ENCODE data around the gene ARID3C. TPM values are rescaled to one million over a fixed set of nuclear protein-coding genes. Genes with fewer than 3 reads are reported as not detected.
A peak's percentile ranks its signal among the peaks of the same experiment; 100 is the strongest.

ARID3C gene

DNA sequence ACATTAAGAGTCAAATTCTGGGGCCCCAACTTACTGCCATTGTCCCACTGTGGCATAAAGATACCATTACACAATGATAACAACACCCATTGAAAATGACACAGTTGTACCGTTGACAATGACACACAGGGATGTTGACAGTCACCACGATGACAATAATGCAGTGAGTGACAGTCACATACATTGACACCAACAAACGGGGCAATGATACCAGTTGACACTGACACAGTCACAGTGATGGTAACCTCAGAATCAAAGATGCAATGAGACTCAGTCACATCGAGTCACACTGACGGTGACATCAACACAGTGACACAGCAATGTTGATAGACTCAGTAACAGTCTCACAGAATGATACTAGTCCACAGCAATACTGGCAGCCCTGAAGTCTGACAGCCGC, 56.2 kb downstream of the ARID3C start:
- no peak for DNase-seq
- H3K27ac ChIP-seq (ENCODE audit: low read length, poor library complexity, severe bottlenecking) = no peak overlapping the region
- H2AK5ac ChIP-seq (ENCODE audit: low read length, severe bottlenecking) = no peak overlapping the region
- H2BK15ac ChIP-seq (ENCODE audit: low read depth, poor library complexity, severe bottlenecking) = no peak overlapping the region
- H4K91ac ChIP-seq (ENCODE audit: low read length) = no peak overlapping the region
- no peaks in the 10 kb centered on the region for H3K36me3 ChIP-seq (ENCODE audit: control insufficient read depth in 1 of 2, insufficient read depth in 2 of 2, low read depth in 1 of 2, low read length in 2 of 2)
- H2BK12ac ChIP-seq (ENCODE audit: low read length in 2 of 2) = no peak overlapping the region
- no peak overlapping the region for H2BK5ac ChIP-seq (ENCODE audit: low read depth, low read length, poor library complexity, severe bottlenecking)
- H3K9me3 ChIP-seq (ENCODE audit: control insufficient read depth, low read length) = no peaks in the 10 kb centered on the region
- no peak overlapping the region for H3K4ac ChIP-seq (ENCODE audit: low read depth in 1 of 2, low read length in 2 of 2)
- no peak overlapping the region for H3K23ac ChIP-seq (ENCODE audit: low read length in 2 of 2)
- H4K8ac ChIP-seq (ENCODE audit: low read length) = no peak overlapping the region
- 92% methylated on average over 6 of the region's 6 CpGs for WGBS
- H3K4me2 ChIP-seq (ENCODE audit: low read length, poor library complexity, severe bottlenecking) = no peak overlapping the region
- H3K27me3 ChIP-seq (ENCODE audit: control insufficient read depth in 1 of 2, insufficient read depth in 1 of 2, low read length in 2 of 2) = peaks cover 48 to 96% of the 10 kb centered on the region in 2 experiments
- H3K18ac ChIP-seq (ENCODE audit: low read depth in 1 of 2, low read length in 2 of 2) = no peak overlapping the region
- peaks cover 2% of the 10 kb centered on the region for H3K4me1 ChIP-seq (ENCODE audit: control insufficient read depth, insufficient read depth, low read depth, low read length)
- H3K9ac ChIP-seq (ENCODE audit: low read length) = no peak overlapping the region
- no peak overlapping the region for H3K4me3 ChIP-seq (ENCODE audit: insufficient read depth in 1 of 2, low read depth in 1 of 2, low read length in 2 of 2)
- H2BK120ac ChIP-seq (ENCODE audit: low read depth, low read length) = no peak overlapping the region
- H2AFZ ChIP-seq (ENCODE audit: low read depth, low read length) = no peak overlapping the region
- H3K79me1 ChIP-seq (replicated peaks; ENCODE audit: low read length, poor library complexity, severe bottlenecking) = no peaks in the 10 kb centered on the region
- no peak overlapping the region for H3K14ac ChIP-seq (ENCODE audit: low read length in 2 of 2)

DNA sequence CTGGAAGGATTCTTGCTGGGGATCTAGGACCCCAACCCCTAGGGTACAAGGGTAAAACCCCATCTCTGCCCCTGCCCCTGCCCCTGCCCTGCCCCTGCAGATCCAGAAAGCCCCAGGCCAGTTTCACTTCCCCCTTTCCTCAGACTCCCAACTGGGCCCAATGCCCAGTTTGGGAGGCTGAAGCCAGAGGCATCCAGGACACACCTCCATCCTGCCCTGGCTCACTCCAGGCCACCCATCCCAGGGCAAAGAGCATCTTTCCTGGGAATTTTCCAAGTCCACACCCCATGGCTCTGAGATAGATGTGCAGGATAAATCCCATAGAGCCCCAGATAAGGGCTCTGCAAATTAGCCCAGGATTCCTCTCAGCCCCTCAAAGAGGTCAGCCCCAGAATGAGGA, 56.8 kb downstream of the ARID3C start:
- H3K79me1 ChIP-seq (replicated peaks; ENCODE audit: low read length, poor library complexity, severe bottlenecking) = no peaks in the 10 kb centered on the region
- H3K4me3 ChIP-seq (ENCODE audit: insufficient read depth in 1 of 2, low read depth in 1 of 2, low read length in 2 of 2) = no peak overlapping the region

DNA sequence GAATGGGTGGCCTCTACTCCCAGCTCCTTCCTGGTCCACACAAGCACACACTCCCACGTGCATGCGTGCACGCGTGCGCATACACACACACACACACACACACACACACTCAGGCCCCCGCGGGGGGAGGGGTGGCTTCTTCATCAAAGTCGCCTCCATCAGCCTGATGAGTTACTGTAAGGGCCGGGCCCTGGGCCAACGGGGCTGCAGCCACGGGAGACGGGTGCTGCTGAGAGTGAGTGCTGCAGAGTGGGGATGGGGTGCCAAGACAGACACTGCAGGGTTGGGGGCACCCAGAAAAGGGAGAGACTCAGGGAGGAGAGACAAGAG, 57.4 kb downstream of the ARID3C start:
- Histone ChIP-seq H3K4me3 (ENCODE audit: insufficient read depth in 1 of 2, low read depth in 1 of 2, low read length in 2 of 2) (no peak overlapping the region), H3K4ac (ENCODE audit: low read depth in 1 of 2, low read length in 2 of 2) (no peak overlapping the region), H2AK5ac (ENCODE audit: low read length, severe bottlenecking) (no peak overlapping the region), H3K9ac (ENCODE audit: low read length) (no peak overlapping the region), H4K91ac (ENCODE audit: low read length) (no peak overlapping the region), H3K4me1 (ENCODE audit: control insufficient read depth, insufficient read depth, low read depth, low read length) (no peaks in the 10 kb centered on the region), H2AFZ (ENCODE audit: low read depth, low read length) (no peak overlapping the region), H2BK15ac (ENCODE audit: low read depth, poor library complexity, severe bottlenecking) (no peak overlapping the region), H3K4me2 (ENCODE audit: low read length, poor library complexity, severe bottlenecking) (no peak overlapping the region), H3K36me3 (ENCODE audit: control insufficient read depth in 1 of 2, insufficient read depth in 2 of 2, low read depth in 1 of 2, low read length in 2 of 2) (no peaks in the 10 kb centered on the region), H3K79me1 (replicated peaks; ENCODE audit: low read length, poor library complexity, severe bottlenecking) (no peaks in the 10 kb centered on the region), H3K18ac (ENCODE audit: low read depth in 1 of 2, low read length in 2 of 2) (no peak overlapping the region), H3K27me3 (ENCODE audit: control insufficient read depth in 1 of 2, insufficient read depth in 1 of 2, low read length in 2 of 2) (peaks cover 49 to 96% of the 10 kb centered on the region in 2 experiments), H2BK5ac (ENCODE audit: low read depth, low read length, poor library complexity, severe bottlenecking) (no peak overlapping the region), H2BK12ac (ENCODE audit: low read length in 2 of 2) (no peak overlapping the region), H3K14ac (ENCODE audit: low read length in 2 of 2) (peak overlapping the region in 1 of 2 experiments; percentile 75), H3K27ac (ENCODE audit: low read length, poor library complexity, severe bottlenecking) (no peak overlapping the region), H2BK120ac (ENCODE audit: low read depth, low read length) (no peak overlapping the region), H3K23ac (ENCODE audit: low read length in 2 of 2) (no peak overlapping the region), H4K8ac (ENCODE audit: low read length) (no peak overlapping the region), H3K9me3 (ENCODE audit: control insufficient read depth, low read length) (no peaks in the 10 kb centered on the region)
- 70% methylated on average over 7 of the region's 12 CpGs for WGBS
- DNase-seq = no peak

More for the DNA sequence above, 56.8 kb downstream of the ARID3C start:
- Histone ChIP-seq H3K4me2 (ENCODE audit: low read length, poor library complexity, severe bottlenecking) (no peak overlapping the region), H2BK120ac (ENCODE audit: low read depth, low read length) (no peak overlapping the region), H2BK15ac (ENCODE audit: low read depth, poor library complexity, severe bottlenecking) (no peak overlapping the region), H3K14ac (ENCODE audit: low read length in 2 of 2) (no peak overlapping the region), H2AFZ (ENCODE audit: low read depth, low read length) (no peak overlapping the region), H4K91ac (ENCODE audit: low read length) (no peak overlapping the region), H3K27ac (ENCODE audit: low read length, poor library complexity, severe bottlenecking) (no peak overlapping the region), H2BK5ac (ENCODE audit: low read depth, low read length, poor library complexity, severe bottlenecking) (no peak overlapping the region), H3K9ac (ENCODE audit: low read length) (no peak overlapping the region), H3K4ac (ENCODE audit: low read depth in 1 of 2, low read length in 2 of 2) (no peak overlapping the region), H3K4me1 (ENCODE audit: control insufficient read depth, insufficient read depth, low read depth, low read length) (no peaks in the 10 kb centered on the region), H3K36me3 (ENCODE audit: control insufficient read depth in 1 of 2, insufficient read depth in 2 of 2, low read depth in 1 of 2, low read length in 2 of 2) (no peaks in the 10 kb centered on the region), H3K27me3 (ENCODE audit: control insufficient read depth in 1 of 2, insufficient read depth in 1 of 2, low read length in 2 of 2) (peaks cover 49 to 96% of the 10 kb centered on the region in 2 experiments), H2AK5ac (ENCODE audit: low read length, severe bottlenecking) (no peak overlapping the region), H4K8ac (ENCODE audit: low read length) (no peak overlapping the region), H3K23ac (ENCODE audit: low read length in 2 of 2) (no peak overlapping the region), H3K9me3 (ENCODE audit: control insufficient read depth, low read length) (no peaks in the 10 kb centered on the region), H2BK12ac (ENCODE audit: low read length in 2 of 2) (no peak overlapping the region), H3K18ac (ENCODE audit: low read depth in 1 of 2, low read length in 2 of 2) (no peak overlapping the region)
- DNase-seq = no peak

Small RNAs within 50 kb of the gene (small RNA-seq; reads per million reads assigned to genes)
- gene CCL27 (ENCODE audit: low read depth) = not detected
